CD4-positive, alpha-beta T cell (primary cell): ENCODE measurements around the gene SIRT5. TPM values are rescaled to one million over a fixed set of nuclear protein-coding genes. Genes with fewer than 3 reads are reported as not detected.

Source experiments
- ATAC-seq: fragments of 200-7000 bp; cut with Tn5 transposase; one replicate; pipeline ENCODE4 v1.10.0; 2022; ENCODE audit warnings: mild to moderate bottlenecking; ENCODE audit not compliant: poor library complexity
- CTCF ChIA-PET: fragments of 350-600 bp; sonication (Branson Sonifier 250); formaldehyde crosslinking; loops from one replicate; lab custom pipeline; 2021; ENCODE audit warnings: antibody characterized with exemption, inconsistent platforms; lab: Charles Lee
- POLR2A ChIA-PET: fragments of 350-600 bp; sonication (Branson Sonifier 250); formaldehyde crosslinking; loops from one replicate; lab custom pipeline; 2021; ENCODE audit warnings: antibody characterized with exemption, inconsistent platforms; lab: Charles Lee
- DNase-seq, 14 experiments: peaks; one replicate each; pipeline ENCODE4 v3.0.0-alpha.2; 2013 to 2020; ENCODE audit warnings: mixed read lengths in 2 of 14
- H3K27ac ChIP-seq, 2 donors: one replicate each; pipeline versions ENCODE4 v1.5.1 to v1.7.0; 2013; ENCODE audit warnings: low read length in 2 of 2, low read depth in 1 of 2, mild to moderate bottlenecking in 1 of 2
- H3K27me3 ChIP-seq, 2 experiments: 1 replicate in 1 of 2; 2 replicates in 1 of 2; pipeline versions ENCODE4 v1.6.1 to v1.7.0; 2013; ENCODE audit warnings: low read length in 2 of 2, control low read depth in 1 of 2, mild to moderate bottlenecking in 1 of 2, moderate library complexity in 1 of 2; ENCODE audit not compliant: insufficient read depth in 2 of 2, control insufficient read depth in 1 of 2
- H3K36me3 ChIP-seq: one replicate; pipeline ENCODE4 v1.6.1; 2013; ENCODE audit warnings: low read length, control low read depth; ENCODE audit not compliant: insufficient read depth
- H3K4me1 ChIP-seq: one replicate; pipeline ENCODE4 v1.6.1; 2013; ENCODE audit warnings: low read length, control low read depth; ENCODE audit not compliant: insufficient read depth
- H3K4me3 ChIP-seq: one replicate; pipeline ENCODE4 v1.5.1; 2013; ENCODE audit warnings: mild to moderate bottlenecking, low read length, moderate library complexity
- H3K9me3 ChIP-seq, 2 experiments: 1 replicate in 1 of 2; 2 replicates in 1 of 2; pipeline versions ENCODE4 v1.6.1 to v1.7.0; 2013; ENCODE audit warnings: low read length in 2 of 2, mild to moderate bottlenecking in 2 of 2, control low read depth in 1 of 2, moderate library complexity in 1 of 2; ENCODE audit not compliant: control insufficient read depth in 1 of 2, insufficient read depth in 1 of 2
- H3K27ac Mint-ChIP-seq: one replicate; pipeline ENCODE4 v1.8.0; 2020; ENCODE audit warnings: mixed read lengths
- H3K27me3 Mint-ChIP-seq: one replicate; pipeline ENCODE4 v1.8.0; 2021; ENCODE audit warnings: mixed read lengths
- H3K36me3 Mint-ChIP-seq: one replicate; pipeline ENCODE4 v1.8.0; 2021; ENCODE audit warnings: low read depth, mixed read lengths
- H3K4me1 Mint-ChIP-seq: one replicate; pipeline ENCODE4 v1.8.0; 2021; ENCODE audit warnings: low read depth, mixed read lengths
- H3K4me3 Mint-ChIP-seq: one replicate; pipeline ENCODE4 v1.8.0; 2020; ENCODE audit warnings: mild to moderate bottlenecking, mixed read lengths
- H3K9me3 Mint-ChIP-seq: one replicate; pipeline ENCODE4 v1.8.0; 2020; ENCODE audit warnings: mixed read lengths
- intact Hi-C, 2 experiments: fragments of 100-400 bp; cut with DNase I in 1 of 2; cut with micrococcal nuclease in 1 of 2; formaldehyde crosslinking; loops; one replicate each; pipeline versions ENCODE4 v1.15.1 to v1.9.0; 2023 to 2025; cut with DNase I, micrococcal nuclease
- total RNA-seq, 174 experiments: library from RNA in 2 of 174; stranded (reverse) in 2 of 174; gene quantifications; one replicate each; pipeline ENCODE4 v1.2.3 and lab custom pipeline; 2021 to 2026
- TF ChIP-seq, protein P1 (sequence below): fragments of 200-600 bp; IDR thresholded peaks from one replicate; pipeline ENCODE4 v1.8.0; 2022; ENCODE audit warnings: antibody characterized with exemption, mild to moderate bottlenecking

Gene SIRT5
- total RNA-seq, 2 experiments from 2014 or later: 14.3 to 16.3 TPM

DNA sequence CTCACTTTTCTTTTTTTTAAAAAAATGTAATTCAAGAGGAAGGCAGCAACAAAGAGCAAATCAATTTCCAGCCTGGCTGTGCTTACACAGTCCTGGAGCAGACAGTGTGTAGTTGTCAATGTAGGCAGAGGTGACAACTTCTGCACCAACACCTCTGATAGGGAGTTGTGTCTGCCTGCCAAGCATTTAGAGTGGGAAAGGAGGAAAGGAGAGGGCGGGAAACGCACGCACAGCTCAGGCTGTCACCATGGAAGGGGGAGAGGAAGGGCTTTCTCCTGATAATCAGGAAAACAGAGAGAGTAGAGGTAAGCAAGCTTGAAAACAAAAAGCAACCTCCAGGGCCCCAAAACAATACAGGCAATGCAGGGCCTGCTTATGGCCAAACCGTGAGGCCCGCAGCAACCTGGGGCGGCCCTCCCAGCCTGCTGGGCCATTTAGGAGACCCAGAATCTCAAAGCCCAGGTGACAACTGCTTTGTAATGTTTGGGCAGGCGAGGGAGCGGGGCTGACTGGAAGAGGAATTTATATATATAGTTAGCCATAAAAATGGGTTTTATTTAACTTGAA, 45.5 kb upstream of the SIRT5 start:
- no peak for ATAC-seq
- Histone ChIP-seq H3K27me3 (no peaks in the 10 kb centered on the region), H3K27ac (no peak overlapping the region), H3K36me3 (no peaks in the 10 kb centered on the region), H3K4me1 (peaks cover 11% of the 10 kb centered on the region), H3K4me3 (no peak overlapping the region), H3K9me3 (no peaks in the 10 kb centered on the region)
- Mint-ChIP-seq H3K36me3 (no peaks in the 10 kb centered on the region), H3K27ac (no peak overlapping the region), H3K9me3 (no peaks in the 10 kb centered on the region), H3K4me3 (no peak overlapping the region), H3K27me3 (no peaks in the 10 kb centered on the region), H3K4me1 (peaks cover 18% of the 10 kb centered on the region)
- DNase-seq: no peak
- ChIA-PET POLR2A (no interaction called here), CTCF (interaction anchor here (0.9 kb wide), 1 partner anchor 22 kb away, joined by 3 read pairs; no protein-coding TSS in a partner anchor)
- TF ChIP-seq, protein P1, sequence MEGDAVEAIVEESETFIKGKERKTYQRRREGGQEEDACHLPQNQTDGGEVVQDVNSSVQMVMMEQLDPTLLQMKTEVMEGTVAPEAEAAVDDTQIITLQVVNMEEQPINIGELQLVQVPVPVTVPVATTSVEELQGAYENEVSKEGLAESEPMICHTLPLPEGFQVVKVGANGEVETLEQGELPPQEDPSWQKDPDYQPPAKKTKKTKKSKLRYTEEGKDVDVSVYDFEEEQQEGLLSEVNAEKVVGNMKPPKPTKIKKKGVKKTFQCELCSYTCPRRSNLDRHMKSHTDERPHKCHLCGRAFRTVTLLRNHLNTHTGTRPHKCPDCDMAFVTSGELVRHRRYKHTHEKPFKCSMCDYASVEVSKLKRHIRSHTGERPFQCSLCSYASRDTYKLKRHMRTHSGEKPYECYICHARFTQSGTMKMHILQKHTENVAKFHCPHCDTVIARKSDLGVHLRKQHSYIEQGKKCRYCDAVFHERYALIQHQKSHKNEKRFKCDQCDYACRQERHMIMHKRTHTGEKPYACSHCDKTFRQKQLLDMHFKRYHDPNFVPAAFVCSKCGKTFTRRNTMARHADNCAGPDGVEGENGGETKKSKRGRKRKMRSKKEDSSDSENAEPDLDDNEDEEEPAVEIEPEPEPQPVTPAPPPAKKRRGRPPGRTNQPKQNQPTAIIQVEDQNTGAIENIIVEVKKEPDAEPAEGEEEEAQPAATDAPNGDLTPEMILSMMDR: no peak
- intact Hi-C loops: no loop called here

DNA sequence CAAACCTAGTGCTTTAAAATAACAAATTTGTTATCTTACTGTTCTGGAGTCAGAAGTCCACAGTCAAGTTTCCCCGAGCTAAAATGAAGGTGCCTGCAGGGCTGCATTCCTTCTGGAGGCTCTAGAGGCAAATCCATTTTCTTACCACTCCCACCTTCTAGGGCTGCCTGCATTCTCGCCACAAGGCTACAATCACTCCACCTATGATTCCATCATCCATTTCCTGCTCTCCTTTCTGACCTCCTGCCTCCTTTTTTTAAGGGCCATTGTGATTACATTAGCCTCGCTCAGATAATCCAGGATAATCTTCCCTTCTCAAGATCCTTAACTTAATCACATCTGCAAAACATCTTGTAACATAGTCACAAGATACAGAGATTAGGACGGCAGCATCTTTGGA, 42.4 kb upstream of the SIRT5 start:
- Mint-ChIP-seq H3K27ac (no peak overlapping the region), H3K4me1 (peaks cover 1% of the 10 kb centered on the region), H3K27me3 (no peaks in the 10 kb centered on the region), H3K36me3 (no peaks in the 10 kb centered on the region), H3K4me3 (no peak overlapping the region), H3K9me3 (no peaks in the 10 kb centered on the region)
- peaks cover 4% of the 10 kb centered on the region for H3K4me1 ChIP-seq
- CTCF ChIA-PET: no interaction called here
- no peaks in the 10 kb centered on the region for H3K9me3 ChIP-seq
- no peaks in the 10 kb centered on the region for H3K27me3 ChIP-seq
- ATAC-seq (no peak), DNase-seq (no peak)
- H3K4me3 ChIP-seq: no peak overlapping the region
- POLR2A ChIA-PET: no interaction called here
- no peaks in the 10 kb centered on the region for H3K36me3 ChIP-seq
- H3K27ac ChIP-seq: no peak overlapping the region
- intact Hi-C loops: no loop called here
- TF ChIP-seq, protein P1: no peak

GRCh38 chr6:13534536-13534935, 39.9 kb upstream of the SIRT5 start:
- H3K4me3 ChIP-seq: no peak overlapping the region
- no peaks in the 10 kb centered on the region for H3K9me3 ChIP-seq
- ChIA-PET POLR2A (no interaction called here), CTCF (no interaction called here)
- DNase-seq (no peak), ATAC-seq (no peak)
- no peak overlapping the region for H3K27ac Mint-ChIP-seq
- no peaks in the 10 kb centered on the region for H3K27me3 Mint-ChIP-seq
- intact Hi-C loops: no loop called here
- H3K4me1 ChIP-seq: no peaks in the 10 kb centered on the region
- TF ChIP-seq, protein P1: no peak
- H3K9me3 Mint-ChIP-seq: no peaks in the 10 kb centered on the region
- H3K27me3 ChIP-seq: no peaks in the 10 kb centered on the region
- no peaks in the 10 kb centered on the region for H3K4me1 Mint-ChIP-seq
- no peak overlapping the region for H3K4me3 Mint-ChIP-seq
- no peak overlapping the region for H3K27ac ChIP-seq
- no peaks in the 10 kb centered on the region for H3K36me3 ChIP-seq
- H3K36me3 Mint-ChIP-seq: no peaks in the 10 kb centered on the region
